GM12878 (cell line): Measurements from ENCODE around the gene IRAG1. TPM values are rescaled to one million over a fixed set of nuclear protein-coding genes. Genes with fewer than 3 reads are reported as not detected.

Experiments
- ATAC-seq: fragments of 200-7000 bp; cut with Tn5 transposase; 3 replicates; pipeline ENCODE4 v1.9.1; 2020; ENCODE audit warnings: mild to moderate bottlenecking, moderate library complexity
- Bru-seq: library from RNA; stranded (reverse); fragments of 400-500 nt; gene quantifications from one replicate; lab custom pipeline; 2021; lab: Mats Ljungman, UMichigan
- BruChase-seq, 2 experiments: library from RNA; stranded (reverse); fragments of 400-500 nt; gene quantifications; one replicate each; lab custom pipeline; 2021; lab: Mats Ljungman, UMichigan
- BruUV-seq: library from RNA; stranded (reverse); fragments of 400-500 nt; replicated peaks from 2 replicates; lab custom pipeline; 2021; lab: Mats Ljungman, UMichigan
- CTCF ChIA-PET: fragments of 300-600 bp; sonication (Branson Sonifier 250); formaldehyde crosslinking; extraction: SDS; loops from one replicate; lab custom pipeline; 2021; ENCODE audit warnings: inconsistent platforms; lab: Yijun Ruan, JAX
- POLR2A ChIA-PET: fragments of 350-600 bp; formaldehyde crosslinking; extraction: SDS; loops from one replicate; lab custom pipeline; 2021; ENCODE audit warnings: inconsistent platforms; lab: Charles Lee
- RAD21 ChIA-PET: fragments of 300-600 bp; sonication (Branson Sonifier 250); formaldehyde crosslinking; loops from one replicate; lab custom pipeline; 2023; ENCODE audit warnings: antibody characterized with exemption; ENCODE audit not compliant: unreplicated experiment; lab: Charles Lee
- SMC1A ChIA-PET: fragments of 300-600 bp; sonication (Branson Sonifier 250); formaldehyde crosslinking; loops from one replicate; lab custom pipeline; 2023; ENCODE audit not compliant: unreplicated experiment, uncharacterized antibody; lab: Charles Lee
- DNase-seq: peaks from one replicate; pipeline ENCODE4 v3.0.0-alpha.2; 2011; ENCODE audit warnings: low read depth, low spot score
- FAIRE-seq: peaks from 3 replicates; lab custom pipeline; 2011; peaks lifted over from hg19 to GRCh38; lab: Jason Lieb, UNC
- H2AFZ ChIP-seq: 2 replicates; pipeline ENCODE4 v1.6.0; 2011; ENCODE audit warnings: low read depth, low read length, control low read depth; ENCODE audit not compliant: control insufficient read depth
- H3K27ac ChIP-seq: 2 replicates; pipeline ENCODE4 v1.5.1; 2011; ENCODE audit warnings: control low read depth; ENCODE audit not compliant: control insufficient read depth, insufficient read depth
- H3K27me3 ChIP-seq, 2 experiments: replicated peaks in 1 of 2; 2 replicates each; pipeline versions ENCODE4 v1.6.0 to v1.6.1; 2011; ENCODE audit warnings: low read length in 1 of 2; ENCODE audit not compliant: control insufficient read depth in 2 of 2, insufficient read depth in 2 of 2
- H3K36me3 ChIP-seq, 2 experiments: 2 replicates each; pipeline ENCODE4 v1.5.1; 2011; ENCODE audit warnings: low read length in 1 of 2; ENCODE audit not compliant: control insufficient read depth in 2 of 2, insufficient read depth in 2 of 2
- H3K4me1 ChIP-seq: 2 replicates; pipeline ENCODE4 v1.6.1; 2011; ENCODE audit warnings: mild to moderate bottlenecking, low read length, moderate library complexity, mixed read lengths; ENCODE audit not compliant: control insufficient read depth, insufficient read depth
- H3K4me2 ChIP-seq: 2 replicates; pipeline ENCODE4 v1.6.0; 2011; ENCODE audit warnings: control low read depth; ENCODE audit not compliant: control insufficient read depth, insufficient read depth
- H3K4me3 ChIP-seq: fragments of 200-600 bp; sonication (generic); 2 replicates; pipeline ENCODE4 v1.5.1; 2016
- H3K79me2 ChIP-seq: 2 replicates; pipeline ENCODE4 v1.6.0; 2011; ENCODE audit warnings: low read length; ENCODE audit not compliant: control insufficient read depth, insufficient read depth
- H3K9ac ChIP-seq: 2 replicates; pipeline ENCODE4 v1.8.0; 2011; ENCODE audit warnings: low read length, control low read depth, mixed read lengths; ENCODE audit not compliant: control insufficient read depth, insufficient read depth
- H3K9me3 ChIP-seq: replicated peaks from 3 replicates; pipeline ENCODE4 v1.5.1; 2011; ENCODE audit warnings: mild to moderate bottlenecking, low read length; ENCODE audit not compliant: control insufficient read depth, insufficient read depth
- H4K20me1 ChIP-seq: 2 replicates; pipeline ENCODE4 v1.6.0; 2011; ENCODE audit not compliant: control insufficient read depth, insufficient read depth
- ASH2L ChIP-seq: fragments of 300-600, 200-600 bp; sonication (generic); IDR thresholded peaks from 2 replicates; pipeline ENCODE4 v1.6.1; 2017; ENCODE audit warnings: low read depth, mild to moderate bottlenecking, borderline replicate concordance
- JUNB ChIP-seq: IDR thresholded peaks from 2 replicates; pipeline ENCODE4 v1.6.1; 2016; ENCODE audit warnings: antibody characterized with exemption, mild to moderate bottlenecking
- KLF5 ChIP-seq: fragments of 450-650 bp; IDR thresholded peaks from 2 replicates; pipeline ENCODE4 v1.6.1; 2014; ENCODE audit warnings: mild to moderate bottlenecking; ENCODE audit not compliant: partially characterized antibody
- NFIC ChIP-seq: IDR thresholded peaks from 2 replicates; pipeline ENCODE4 v1.6.1; 2012; ENCODE audit warnings: low read depth, mild to moderate bottlenecking, inconsistent platforms, low read length, moderate library complexity
- POLR2AphosphoS2 ChIP-seq: IDR thresholded peaks from 2 replicates; pipeline ENCODE4 v1.6.1; 2011; ENCODE audit warnings: low read depth, mild to moderate bottlenecking, low read length, improper control_type of control experiment, moderate library complexity
- SPI1 ChIP-seq: IDR thresholded peaks from 2 replicates; pipeline ENCODE4 v1.6.1; 2011; ENCODE audit warnings: low read depth, mild to moderate bottlenecking, low read length, moderate library complexity, borderline replicate concordance; ENCODE audit not compliant: insufficient read depth
- SRF ChIP-seq, 2 experiments: IDR thresholded peaks; 2 replicates each; pipeline ENCODE4 v1.6.1; 2011; ENCODE audit warnings: low read depth in 2 of 2, low read length in 2 of 2, mild to moderate bottlenecking in 1 of 2, moderate library complexity in 1 of 2
- STAT1 ChIP-seq: fragments of 450-650 bp; conservative IDR thresholded peaks from 2 replicates; pipeline ENCODE4 v1.6.1; 2014; ENCODE audit warnings: antibody characterized with exemption, mild to moderate bottlenecking
- STAT3 ChIP-seq: IDR thresholded peaks from 2 replicates; pipeline ENCODE4 v1.6.1; 2011; ENCODE audit warnings: low read depth, low read length, improper control_type of control experiment
- YBX1 ChIP-seq: fragments of 450-650 bp; IDR thresholded peaks from 2 replicates; pipeline ENCODE4 v1.6.1; 2016; ENCODE audit warnings: antibody characterized with exemption
- ZNF24 ChIP-seq: fragments of 450-650 bp; IDR thresholded peaks from 2 replicates; pipeline ENCODE4 v1.6.1; 2017; ENCODE audit warnings: antibody characterized with exemption, mild to moderate bottlenecking
- ZNF274 ChIP-seq: IDR thresholded peaks from one replicate; pipeline ENCODE4 v1.8.0; 2011; ENCODE audit not compliant: insufficient read length, insufficient read depth
- ZNF384 ChIP-seq: IDR thresholded peaks from 2 replicates; pipeline ENCODE4 v1.6.1; 2012; ENCODE audit warnings: low read depth, mild to moderate bottlenecking, low read length, improper control_type of control experiment, borderline replicate concordance
- ZNF622 ChIP-seq: fragments of 450-650 bp; IDR thresholded peaks from 2 replicates; pipeline ENCODE4 v1.6.1; 2017; ENCODE audit warnings: mild to moderate bottlenecking, inconsistent platforms
- WGBS: methylation state at CpG from one replicate; pipeline ENCODE4 v1.1.6; 2016; ENCODE audit warnings: low lambda C conversion rate; ENCODE audit not compliant: insufficient replicate concordance, insufficient coverage; ENCODE audit errors: missing lambda C conversion rate; 5-methylcytosine and 5-hydroxymethylcytosine counted together
- in situ Hi-C: fragments of 300-500 bp; cut with MboI; formaldehyde crosslinking; loops from 9 replicates; pipeline ENCODE4 v1.14.3; 2018; ENCODE audit warnings: mixed read lengths
- intact Hi-C: fragments of 100-400 bp; cut with micrococcal nuclease; formaldehyde crosslinking; loops from one replicate; pipeline ENCODE4 v1.14.2; 2022; ENCODE audit not compliant: unreplicated experiment
- long read RNA-seq, 2 experiments: library from polyadenylated mRNA; unstranded; transcript quantifications; one replicate each; pipeline ENCODE4 v2.0.0, GENCODE V29; 2019 to 2020
- polyA minus RNA-seq, 3 experiments: library from RNA; depleted of rRNA, polyadenylated mRNA; stranded (reverse); fragments of >200 nt; gene quantifications; 2 replicates each; pipeline ENCODE4 v1.2.3, GENCODE V29; 2011
- polyA plus RNA-seq, 11 experiments: library from polyadenylated mRNA; depleted of rRNA in 4 of 11; unstranded in 6 of 11; stranded (reverse) in 5 of 11; fragments of >200 nt; fragmentation: Nextera tagmentation in 4 of 11; fragmentation: Illumina TruSeq in 1 of 11; extraction: Ambion mirVana in 4 of 11; extraction: Trizol in 1 of 11; gene quantifications; 1 replicate in 1 of 11; 2 replicates in 10 of 11; pipeline versions ENCODE4 v1.2.1 to v1.2.3, GENCODE V29; 2011 to 2016; ENCODE audit warnings: inconsistent platforms in 2 of 11, missing spikeins in 2 of 11, low read depth in 1 of 11
- total RNA-seq, 4 experiments: library from RNA; depleted of rRNA in 3 of 4; stranded (reverse); fragments of >200 nt in 3 of 4; fragmentation: Illumina TruSeq in 1 of 4; extraction: Trizol in 1 of 4; gene quantifications; 2 replicates each; pipeline versions ENCODE4 v1.2.1 to v1.2.3, GENCODE V29; 2013 to 2021

The IRAG1 gene, protein sequence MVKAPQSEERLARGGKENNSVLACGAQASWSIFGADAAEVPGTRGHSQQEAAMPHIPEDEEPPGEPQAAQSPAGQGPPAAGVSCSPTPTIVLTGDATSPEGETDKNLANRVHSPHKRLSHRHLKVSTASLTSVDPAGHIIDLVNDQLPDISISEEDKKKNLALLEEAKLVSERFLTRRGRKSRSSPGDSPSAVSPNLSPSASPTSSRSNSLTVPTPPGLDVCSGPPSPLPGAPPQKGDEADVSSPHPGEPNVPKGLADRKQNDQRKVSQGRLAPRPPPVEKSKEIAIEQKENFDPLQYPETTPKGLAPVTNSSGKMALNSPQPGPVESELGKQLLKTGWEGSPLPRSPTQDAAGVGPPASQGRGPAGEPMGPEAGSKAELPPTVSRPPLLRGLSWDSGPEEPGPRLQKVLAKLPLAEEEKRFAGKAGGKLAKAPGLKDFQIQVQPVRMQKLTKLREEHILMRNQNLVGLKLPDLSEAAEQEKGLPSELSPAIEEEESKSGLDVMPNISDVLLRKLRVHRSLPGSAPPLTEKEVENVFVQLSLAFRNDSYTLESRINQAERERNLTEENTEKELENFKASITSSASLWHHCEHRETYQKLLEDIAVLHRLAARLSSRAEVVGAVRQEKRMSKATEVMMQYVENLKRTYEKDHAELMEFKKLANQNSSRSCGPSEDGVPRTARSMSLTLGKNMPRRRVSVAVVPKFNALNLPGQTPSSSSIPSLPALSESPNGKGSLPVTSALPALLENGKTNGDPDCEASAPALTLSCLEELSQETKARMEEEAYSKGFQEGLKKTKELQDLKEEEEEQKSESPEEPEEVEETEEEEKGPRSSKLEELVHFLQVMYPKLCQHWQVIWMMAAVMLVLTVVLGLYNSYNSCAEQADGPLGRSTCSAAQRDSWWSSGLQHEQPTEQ
- total RNA-seq (2013; cell fraction: nucleolus; rRNA removed): 0.07 and 0.08 TPM in 2 replicates
- total RNA-seq (2014; rRNA removed) (under 0.01 and 0.06 TPM in 2 replicates), total RNA-seq (2014; rRNA removed; fragmentation: Illumina TruSeq; extraction: Trizol) (0.05 and 0.18 TPM in 2 replicates), total RNA-seq (2021) (0.03 and 0.40 TPM in 2 replicates), polyA plus RNA-seq (2011; rRNA removed) (0.01 TPM in 1 of 2 replicates, not detected in the other), polyA plus RNA-seq (2014; fragmentation: Illumina TruSeq; extraction: Trizol) (0.06 TPM in 1 of 2 replicates, not detected in the other), polyA plus RNA-seq (2014; fragmentation: Nextera tagmentation; extraction: Ambion mirVana) (under 1 TPM in 1 of 2 experiments, not detected in 1; 0.02 TPM), polyA plus RNA-seq (2014; rRNA removed) (0.04 and 0.08 TPM in 2 replicates), polyA plus RNA-seq (2016; fragmentation: Nextera tagmentation; extraction: Ambion mirVana) (not detected), polyA minus RNA-seq (2011; rRNA and poly(A)+ RNA removed) (0.07 TPM in 1 of 2 replicates, not detected in the other), Bru-seq, nascent RNA (percentile 8 among the genes with signal in this experiment), BruChase-seq, experiment 1, labeled RNA remaining after a 6-hour chase (percentile 4 among the genes with signal in this experiment), BruChase-seq, experiment 2, labeled RNA remaining after a 2-hour chase (percentile 1 among the genes with signal in this experiment)
- not detected for polyA plus RNA-seq (2011; ENCODE audit: low read depth)
- under 0.01 and 0.02 TPM in 2 replicates for polyA plus RNA-seq (2011; cell fraction: cytosol; rRNA removed)
- polyA plus RNA-seq (2011; cell fraction: nucleus; rRNA removed): 0.01 TPM in 1 of 2 replicates, not detected in the other
- 0.22 TPM in 1 of 2 replicates, not detected in the other for polyA plus RNA-seq (2012)
- polyA minus RNA-seq (2011; cell fraction: cytosol; rRNA and poly(A)+ RNA removed): not detected in 2 replicates
- polyA minus RNA-seq (2011; cell fraction: nucleus; rRNA and poly(A)+ RNA removed): not detected in 2 replicates
- long read RNA-seq, experiment 1: 0 reads
- long read RNA-seq, experiment 2: 0 reads

DNA sequence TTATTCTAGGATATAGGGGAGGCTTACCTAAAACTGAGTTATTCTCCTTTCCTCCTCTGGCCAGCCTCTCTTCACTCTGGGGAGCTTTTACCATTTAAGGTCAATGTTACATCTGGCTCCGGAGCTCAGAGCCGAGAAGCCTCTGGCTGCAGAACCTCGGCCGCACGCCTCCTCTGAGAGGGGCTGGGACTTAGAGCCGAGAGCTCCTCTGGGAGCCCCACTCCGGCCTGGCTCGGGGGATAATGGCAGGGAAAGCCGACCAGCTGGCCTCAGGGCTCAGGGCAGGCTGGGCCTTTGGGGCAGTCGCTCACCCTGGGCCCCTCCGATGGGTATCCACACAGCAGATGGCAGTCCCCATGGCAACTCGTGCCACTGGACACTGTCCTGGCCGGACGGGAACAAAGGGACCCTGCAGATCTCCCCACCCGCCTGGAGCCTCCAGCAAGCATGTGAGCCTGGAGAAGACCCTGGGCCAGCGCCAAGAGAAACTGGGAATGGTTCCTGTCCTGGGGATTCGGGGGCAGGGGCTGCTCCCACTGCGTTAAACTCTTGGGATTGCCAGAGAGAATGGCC, at the start of gene IRAG1:
IRAG1 (minus strand) TSS at position 247 of the 573 bp plus-strand sequence; CDS start at position 94, 153 bp downstream.
- Histone ChIP-seq H3K4me1 (no peaks in the 10 kb centered on the region), H3K36me3 (no peaks in the 10 kb centered on the region), H3K9ac (no peak within 1 kb of the TSS), H3K27me3 (peaks cover 0 to 6% of the 10 kb centered on the region in 2 experiments; a peak in 3 of 4 replicates), H3K27ac (no peak within 1 kb of the TSS), H4K20me1 (no peaks in the 10 kb centered on the region), H3K4me3 (no peak within 1 kb of the TSS), H3K4me2 (no peak within 1 kb of the TSS), H3K9me3 (no peaks in the 10 kb centered on the region), H3K79me2 (no peaks in the 10 kb centered on the region), H2AFZ (no peak within 1 kb of the TSS)
- SMC1A ChIA-PET: interaction anchor here (1.0 kb wide), 1 partner anchor 17 kb away, joined by 3 read pairs; no protein-coding TSS in a partner anchor
- intact Hi-C loops (loop anchor here (5.0 kb wide), 1 partner anchor 411 kb away; no protein-coding TSS in a partner anchor), in situ Hi-C loops (no loop called here)
- DNase-seq (no peak), FAIRE-seq (no peak), ATAC-seq (no peak)
- WGBS: 28% methylated on average over 18 of the region's 18 CpGs
- POLR2A ChIA-PET: interaction anchor here (0.5 kb wide), 1 partner anchor 8 kb away, joined by 4 read pairs; no protein-coding TSS in a partner anchor
- no TSS peak for BruUV-seq
- CTCF ChIA-PET: interaction anchor here (1.0 kb wide), 1 partner anchor 36 kb away, joined by 3 read pairs; no protein-coding TSS in a partner anchor
- RAD21 ChIA-PET: no interaction called here
- TF ChIP-seq SRF (IDR thresholded peaks at IDR 0.05; ENCODE audit: low read depth in 2 of 2, low read length in 2 of 2) (no peak), KLF5 (no peak), STAT1 (no peak), STAT3 (no peak), POLR2AphosphoS2 (no peak), NFIC (no peak), ZNF384 (no peak), ZNF274 (no peak), ZNF622 (no peak), JUNB (no peak), ZNF24 (no peak), YBX1 (no peak), SPI1 (no peak), ASH2L (no peak)
